Inflammatory macrophage treated with lipopolysaccharide for 4 hours (primary cell): ENCODE measurements around the gene TBXAS1.

Experiments used
- DNase-seq: peaks from one replicate; pipeline ENCODE4 v3.0.0-alpha.2; 2020

TBXAS1 gene

GRCh38 chr7:140029072-140029471 lies 200.0 kb downstream of the TBXAS1 start:
- DNase-seq, result no peak

- no peak for DNase-seq
Measured at GRCh38 chr7:140031364-140031763, 202.3 kb downstream of the TBXAS1 start.

- DNase-seq, result no peak
Measured at GRCh38 chr7:140033036-140033435, 204.0 kb downstream of the TBXAS1 start.

GRCh38 chr7:140033779-140034363 lies 204.8 kb downstream of the TBXAS1 start:
- no peak for DNase-seq

GRCh38 chr7:140034421-140034820 lies 205.4 kb downstream of the TBXAS1 start:
- DNase-seq, result no peak

GRCh38 chr7:140035400-140036223 lies 206.5 kb downstream of the TBXAS1 start:
- DNase-seq, result no peak

GRCh38 chr7:140036224-140036962 lies 207.3 kb downstream of the TBXAS1 start:
- peak; percentile 33 for DNase-seq

GRCh38 chr7:140039066-140039465 lies 210.0 kb downstream of the TBXAS1 start:
- DNase-seq, result no peak

GRCh38 chr7:140039896-140040295 lies 210.8 kb downstream of the TBXAS1 start:
- no peak for DNase-seq

GRCh38 chr7:140041659-140042385 lies 212.8 kb downstream of the TBXAS1 start:
- DNase-seq, result no peak

GRCh38 chr7:140042386-140042670 lies 213.3 kb downstream of the TBXAS1 start:
- no peak for DNase-seq

- DNase-seq, result no peak
Measured at GRCh38 chr7:140044251-140044650, 215.2 kb downstream of the TBXAS1 start.

GRCh38 chr7:140045697-140046096 lies 216.6 kb downstream of the TBXAS1 start:
- no peak for DNase-seq

- no peak for DNase-seq
Measured at GRCh38 chr7:140047197-140047596, 218.1 kb downstream of the TBXAS1 start.

- DNase-seq, result no peak
Measured at GRCh38 chr7:140048138-140048537, 219.1 kb downstream of the TBXAS1 start.

GRCh38 chr7:140048989-140049338 lies 219.9 kb downstream of the TBXAS1 start:
- DNase-seq, result no peak

GRCh38 chr7:140049339-140050024 lies 220.4 kb downstream of the TBXAS1 start:
- DNase-seq, result no peak

- no peak for DNase-seq
Measured at GRCh38 chr7:140050100-140050499, 221.0 kb downstream of the TBXAS1 start.

- peak; percentile 49 for DNase-seq
Measured at GRCh38 chr7:140051820-140052219, 222.8 kb downstream of the TBXAS1 start.

- peak; percentile 56 for DNase-seq
Measured at GRCh38 chr7:140053812-140054539, 224.9 kb downstream of the TBXAS1 start.

GRCh38 chr7:140054751-140055150 lies 225.7 kb downstream of the TBXAS1 start:
- no peak for DNase-seq

- no peak for DNase-seq
Measured at GRCh38 chr7:140055833-140056232, 226.8 kb downstream of the TBXAS1 start.
